Stromal cell of bone marrow (primary cell): ENCODE measurements around the gene GPR15LG.
A peak's percentile ranks its signal among the peaks of the same experiment; 100 is the strongest.
"Not testable (repeated sequence)": the region's sequence is repeated elsewhere in the genome, so short reads cannot be mapped to it uniquely, and the experiment has no call there.

Experiments
- DNase-seq: peaks from one replicate; pipeline ENCODE4 v3.0.0-alpha.2; 2012; ENCODE audit warnings: low read depth

The GPR15LG gene

GRCh38 chr10:84173501-84173929 lies at the start of gene GPR15LG:
GPR15LG (plus strand) TSS chr10:84173801; CDS start chr10:84173852, 51 bp downstream.
- DNase-seq, result no peak

- not testable (repeated sequence) for DNase-seq
Measured at GRCh38 chr10:84125910-84126784, 47.5 kb upstream of the GPR15LG start.

- no peak for DNase-seq
Measured at GRCh38 chr10:84126785-84127167, 46.8 kb upstream of the GPR15LG start.

GRCh38 chr10:84135836-84136235 lies 37.8 kb upstream of the GPR15LG start:
- DNase-seq, result no peak

- DNase-seq, result no peak
Measured at GRCh38 chr10:84137811-84138210, 35.8 kb upstream of the GPR15LG start.

GRCh38 chr10:84138478-84139125 lies 35.0 kb upstream of the GPR15LG start:
- DNase-seq, result no peak

- DNase-seq, result peak; percentile 98
Measured at GRCh38 chr10:84139126-84140035, 34.2 kb upstream of the GPR15LG start, which contains the start of gene GHITM. GHITM (plus strand) TSS chr10:84139509; CDS start chr10:84141501, 1,992 bp downstream.

GRCh38 chr10:84140036-84140379 lies 33.6 kb upstream of the GPR15LG start:
- peak; percentile 6 for DNase-seq

GRCh38 chr10:84147347-84147746 lies 26.3 kb upstream of the GPR15LG start:
- no peak for DNase-seq

- peak; percentile 18 for DNase-seq
Measured at GRCh38 chr10:84148006-84148597, 25.5 kb upstream of the GPR15LG start.

- DNase-seq, result no peak
Measured at GRCh38 chr10:84149854-84150253, 23.7 kb upstream of the GPR15LG start.

- no peak for DNase-seq
Measured at GRCh38 chr10:84152769-84153168, 20.8 kb upstream of the GPR15LG start.

GRCh38 chr10:84155521-84155920 lies 18.1 kb upstream of the GPR15LG start:
- no peak for DNase-seq

GRCh38 chr10:84156009-84156408 lies 17.6 kb upstream of the GPR15LG start:
- DNase-seq, result no peak

- no peak for DNase-seq
Measured at GRCh38 chr10:84156768-84157167, 16.8 kb upstream of the GPR15LG start.

- DNase-seq, result no peak
Measured at GRCh38 chr10:84158061-84158460, 15.5 kb upstream of the GPR15LG start.

- DNase-seq, result no peak
Measured at GRCh38 chr10:84158550-84158949, 15.1 kb upstream of the GPR15LG start.

- no peak for DNase-seq
Measured at GRCh38 chr10:84159076-84159685, 14.4 kb upstream of the GPR15LG start.

GRCh38 chr10:84160663-84161362 lies 12.8 kb upstream of the GPR15LG start:
- DNase-seq, result no peak

- no peak for DNase-seq
Measured at GRCh38 chr10:84163996-84164395, 9.6 kb upstream of the GPR15LG start.

GRCh38 chr10:84164442-84164841 lies 9.2 kb upstream of the GPR15LG start:
- DNase-seq, result no peak
